Stimulated activated CD8-positive, alpha-beta memory T cell treated with anti-CD3 and anti-CD28 coated beads, Interleukin-2, amount 100 ng/mL, for 1 hour (primary cell): ENCODE results near the gene MFRP.

Experiments used
- DNase-seq, 2 donors: peaks; one replicate each; pipeline ENCODE4 v3.0.0-alpha.2; 2020; ENCODE audit warnings: low read depth in 2 of 2

Gene MFRP

GRCh38 chr11:119373059-119373920, 26.8 kb upstream of the MFRP start:
- no peak for DNase-seq

GRCh38 chr11:119372260-119373058, 26.0 kb upstream of the MFRP start:
- no peak for DNase-seq

GRCh38 chr11:119371778-119372182, 25.3 kb upstream of the MFRP start:
- no peak for DNase-seq

- no peak for DNase-seq
Observed at GRCh38 chr11:119371067-119371601, 24.6 kb upstream of the MFRP start.

- no peak for DNase-seq
Observed at GRCh38 chr11:119370486-119371046, 24.1 kb upstream of the MFRP start.

GRCh38 chr11:119369132-119369925, 22.8 kb upstream of the MFRP start:
- no peak for DNase-seq

- DNase-seq, result no peak
Observed at GRCh38 chr11:119368121-119369034, 21.9 kb upstream of the MFRP start.

GRCh38 chr11:119367661-119368120, 21.2 kb upstream of the MFRP start:
- no peak for DNase-seq

GRCh38 chr11:119366690-119367620, 20.4 kb upstream of the MFRP start:
- no peak for DNase-seq

- no peak for DNase-seq
Observed at GRCh38 chr11:119365071-119365591, 18.6 kb upstream of the MFRP start.

GRCh38 chr11:119363851-119364590, 17.5 kb upstream of the MFRP start:
- peak in 1 of 2 donors; percentile 19 for DNase-seq

- no peak for DNase-seq
Observed at GRCh38 chr11:119363081-119363850, 16.8 kb upstream of the MFRP start.

GRCh38 chr11:119362741-119363080, 16.2 kb upstream of the MFRP start:
- no peak for DNase-seq

- DNase-seq, result no peak
Observed at GRCh38 chr11:119361941-119362725, 15.6 kb upstream of the MFRP start.

GRCh38 chr11:119361056-119361787, 14.7 kb upstream of the MFRP start:
- no peak for DNase-seq
